Measurements from ENCODE around the gene FOXB1.

The FOXB1 gene

GRCh38 chr15:59998950-59999611 lies 5.0 kb upstream of the FOXB1 start:
- DNase-seq (ENCODE audit: low read depth, low spot score) = no peak

- DNase-seq (ENCODE audit: low read depth, low spot score) = no peak
Observed at GRCh38 chr15:59999612-60000112, 4.4 kb upstream of the FOXB1 start.

GRCh38 chr15:60000113-60000823 lies 3.8 kb upstream of the FOXB1 start:
- DNase-seq (ENCODE audit: low read depth, low spot score) = no peak

- no peak for DNase-seq (ENCODE audit: low read depth, low spot score)
Observed at GRCh38 chr15:60000824-60001609, 3.1 kb upstream of the FOXB1 start.

GRCh38 chr15:60001610-60002527 lies 2.2 kb upstream of the FOXB1 start:
- DNase-seq (ENCODE audit: low read depth, low spot score) = no peak

GRCh38 chr15:60002528-60003218 lies 1.4 kb upstream of the FOXB1 start:
- DNase-seq (ENCODE audit: low read depth, low spot score) = no peak

- no peak for DNase-seq (ENCODE audit: low read depth, low spot score)
Observed at GRCh38 chr15:60003243-60004008, 685 bp upstream of the FOXB1 start.

- no peak for DNase-seq (ENCODE audit: low read depth, low spot score)
Observed at GRCh38 chr15:60004846-60005351, 788 bp downstream of the FOXB1 start.

GRCh38 chr15:60005352-60006202 lies 1.5 kb downstream of the FOXB1 start:
- no peak for DNase-seq (ENCODE audit: low read depth, low spot score)

- DNase-seq (ENCODE audit: low read depth, low spot score) = no peak
Observed at GRCh38 chr15:60006203-60006862, 2.2 kb downstream of the FOXB1 start.

- no peak for DNase-seq (ENCODE audit: low read depth, low spot score)
Observed at GRCh38 chr15:60006873-60007272, 2.8 kb downstream of the FOXB1 start.

- DNase-seq (ENCODE audit: low read depth, low spot score) = no peak
Observed at GRCh38 chr15:60009124-60009960, 5.2 kb downstream of the FOXB1 start.

GRCh38 chr15:60009980-60010732 lies 6.0 kb downstream of the FOXB1 start:
- no peak for DNase-seq (ENCODE audit: low read depth, low spot score)

- DNase-seq (ENCODE audit: low read depth, low spot score) = no peak
Observed at GRCh38 chr15:60010858-60011257, 6.7 kb downstream of the FOXB1 start.

- DNase-seq (ENCODE audit: low read depth, low spot score) = no peak
Observed at GRCh38 chr15:60012695-60013094, 8.6 kb downstream of the FOXB1 start.

All from smooth muscle cell of the brain vasculature (primary cell).